Upper lobe of left lung (tissue), 4 donors: Measurements from ENCODE around the gene ABHD11.

Experiments
- EP300 ChIP-seq, 4 donors: sonication (generic); formaldehyde crosslinking; IDR thresholded peaks; one replicate each; pipeline ENCODE4 v1.5.1; 2017; ENCODE audit warnings: antibody characterized with exemption in 4 of 4, control low read depth in 2 of 4
- POLR2A ChIP-seq, 4 donors: fragments of 450-650 bp; IDR thresholded peaks; one replicate each; pipeline ENCODE4 v1.5.1; 2016 to 2017; ENCODE audit warnings: antibody characterized with exemption in 4 of 4, mild to moderate bottlenecking in 2 of 4
- POLR2AphosphoS5 ChIP-seq, 2 donors: sonication (generic); formaldehyde crosslinking; IDR thresholded peaks; one replicate each; pipeline ENCODE4 v1.5.1; 2017; ENCODE audit warnings: antibody characterized with exemption in 2 of 2
- TF ChIP-seq, protein P1 (sequence below), 6 experiments: fragments of 450-650 bp in 4 of 6; fragments of 200-600 bp in 2 of 6; sonication (generic) in 2 of 6; IDR thresholded peaks; one replicate each; pipeline ENCODE4 v1.5.1; 2016 to 2019; ENCODE audit warnings: antibody characterized with exemption in 6 of 6

DNA sequence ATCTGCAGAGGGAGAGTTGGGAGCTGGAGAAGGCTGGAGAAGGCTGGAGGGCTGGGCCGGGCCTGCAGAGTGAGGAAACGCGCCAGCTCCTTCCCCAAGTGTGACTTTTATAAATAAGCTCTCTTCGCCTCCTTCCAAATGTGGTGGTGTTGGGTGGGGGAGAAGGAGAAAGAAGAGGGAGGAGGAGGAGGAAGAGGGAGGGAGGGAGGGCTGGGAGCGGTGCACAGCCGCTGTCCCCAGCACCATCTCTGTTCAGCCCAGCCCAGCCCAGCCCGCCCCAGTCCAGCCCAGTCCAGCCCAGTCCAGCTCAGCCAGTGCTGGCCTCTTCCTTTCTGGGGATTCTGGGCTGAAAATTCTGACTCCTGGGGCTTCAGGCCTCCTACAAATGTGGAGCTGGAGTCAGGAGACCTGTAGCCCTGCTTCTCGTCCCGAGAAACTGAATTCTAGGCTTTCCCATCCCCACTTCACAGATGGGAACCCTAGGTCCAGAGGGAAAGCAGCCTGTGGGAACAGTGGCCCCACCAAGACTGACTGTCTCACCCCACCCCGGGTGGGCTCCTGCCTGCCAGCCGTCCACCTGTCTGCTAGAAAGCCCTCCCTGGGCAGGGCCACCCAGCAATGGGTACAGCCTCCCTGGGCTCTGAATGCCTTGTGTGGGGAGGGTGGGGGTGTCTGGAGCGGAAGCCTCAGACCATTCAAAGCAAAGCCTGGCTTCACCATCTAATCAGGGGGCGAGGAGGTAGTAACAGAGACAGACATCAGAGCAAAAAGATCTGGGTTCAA is 21.4 kb downstream of the ABHD11 start:
- TF ChIP-seq EP300 (IDR thresholded peaks at IDR 0.05) = no peak
- TF ChIP-seq, protein P1, sequence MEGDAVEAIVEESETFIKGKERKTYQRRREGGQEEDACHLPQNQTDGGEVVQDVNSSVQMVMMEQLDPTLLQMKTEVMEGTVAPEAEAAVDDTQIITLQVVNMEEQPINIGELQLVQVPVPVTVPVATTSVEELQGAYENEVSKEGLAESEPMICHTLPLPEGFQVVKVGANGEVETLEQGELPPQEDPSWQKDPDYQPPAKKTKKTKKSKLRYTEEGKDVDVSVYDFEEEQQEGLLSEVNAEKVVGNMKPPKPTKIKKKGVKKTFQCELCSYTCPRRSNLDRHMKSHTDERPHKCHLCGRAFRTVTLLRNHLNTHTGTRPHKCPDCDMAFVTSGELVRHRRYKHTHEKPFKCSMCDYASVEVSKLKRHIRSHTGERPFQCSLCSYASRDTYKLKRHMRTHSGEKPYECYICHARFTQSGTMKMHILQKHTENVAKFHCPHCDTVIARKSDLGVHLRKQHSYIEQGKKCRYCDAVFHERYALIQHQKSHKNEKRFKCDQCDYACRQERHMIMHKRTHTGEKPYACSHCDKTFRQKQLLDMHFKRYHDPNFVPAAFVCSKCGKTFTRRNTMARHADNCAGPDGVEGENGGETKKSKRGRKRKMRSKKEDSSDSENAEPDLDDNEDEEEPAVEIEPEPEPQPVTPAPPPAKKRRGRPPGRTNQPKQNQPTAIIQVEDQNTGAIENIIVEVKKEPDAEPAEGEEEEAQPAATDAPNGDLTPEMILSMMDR (IDR thresholded peaks at IDR 0.05) = no peak
- no peak for TF ChIP-seq POLR2A (IDR thresholded peaks at IDR 0.05)
- no peak for TF ChIP-seq POLR2AphosphoS5 (IDR thresholded peaks at IDR 0.05)
